ENCODE data around the gene RIF1.

DNA sequence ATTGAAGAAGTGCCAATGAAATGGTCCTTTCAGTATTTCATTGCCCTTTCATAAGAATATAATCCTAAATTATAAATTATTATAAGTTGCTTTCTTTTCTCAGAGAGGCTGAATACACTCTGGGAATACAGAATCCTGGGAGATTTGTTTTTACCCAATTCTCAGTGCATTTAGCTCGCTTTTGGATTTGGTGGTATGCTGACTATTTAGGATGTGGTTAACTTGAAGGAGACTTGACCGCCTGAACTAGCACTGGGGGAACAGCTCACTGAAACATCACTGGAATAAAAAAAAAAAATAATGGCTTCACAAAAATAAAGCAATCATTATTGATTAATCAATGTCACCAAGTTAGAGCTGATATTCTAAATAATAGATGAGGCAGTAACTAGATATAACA, 42.1 kb upstream of the RIF1 start:
- TF ChIP-seq EZH2 (IDR thresholded peaks at IDR 0.05; ENCODE audit: insufficient read depth, poor library complexity, severe bottlenecking) (no peak), EZH2phosphoT487 (IDR thresholded peaks at IDR 0.05; ENCODE audit: insufficient read depth, low read depth) (no peak)
